Activated CD4-positive, alpha-beta T cell treated with anti-CD3 and anti-CD28 coated beads for 36 hours (primary cell): ENCODE measurements around the gene MUC3A. TPM values are rescaled to one million over a fixed set of nuclear protein-coding genes. Genes with fewer than 3 reads are reported as not detected.
"Not testable (repeated sequence)": the region's sequence is repeated elsewhere in the genome, so short reads cannot be mapped to it uniquely, and the experiment has no call there.

Experiments
- ATAC-seq: fragments of 200-7000 bp; cut with Tn5 transposase; one replicate; pipeline ENCODE4 v1.10.0; 2021; ENCODE audit warnings: mild to moderate bottlenecking, moderate library complexity
- CTCF ChIA-PET: fragments of 350-600 bp; sonication (Branson Sonifier 250); formaldehyde crosslinking; loops from one replicate; lab custom pipeline; 2021; ENCODE audit warnings: antibody characterized with exemption; lab: Charles Lee
- POLR2A ChIA-PET: fragments of 350-600 bp; sonication (Branson Sonifier 250); formaldehyde crosslinking; loops from one replicate; lab custom pipeline; 2021; ENCODE audit warnings: antibody characterized with exemption, inconsistent platforms; lab: Charles Lee
- DNase-seq: peaks from one replicate; pipeline ENCODE4 v3.0.0-alpha.2; 2020
- H3K27ac Mint-ChIP-seq: one replicate; pipeline ENCODE4 v1.8.0; 2021; ENCODE audit warnings: mixed read lengths
- H3K27me3 Mint-ChIP-seq: one replicate; pipeline ENCODE4 v1.8.0; 2021; ENCODE audit warnings: mixed read lengths
- H3K36me3 Mint-ChIP-seq: one replicate; pipeline ENCODE4 v1.8.0; 2021; ENCODE audit warnings: low read depth, mixed read lengths
- H3K4me1 Mint-ChIP-seq: one replicate; pipeline ENCODE4 v1.8.0; 2021; ENCODE audit warnings: mixed read lengths
- H3K4me3 Mint-ChIP-seq: one replicate; pipeline ENCODE4 v1.8.0; 2021; ENCODE audit warnings: mild to moderate bottlenecking, moderate library complexity, mixed read lengths
- H3K9me3 Mint-ChIP-seq: one replicate; pipeline ENCODE4 v1.8.0; 2021; ENCODE audit warnings: low read depth, mixed read lengths
- intact Hi-C, 2 experiments: fragments of 100-400 bp; cut with DNase I in 1 of 2; cut with micrococcal nuclease in 1 of 2; formaldehyde crosslinking; loops; one replicate each; pipeline versions ENCODE4 v1.14.2 to v1.15.1; 2022 to 2024; cut with DNase I, micrococcal nuclease
- total RNA-seq, 2 experiments: library from RNA; stranded (reverse); gene quantifications; one replicate each; pipeline ENCODE4 v1.2.3, GENCODE V29; 2021

Gene MUC3A
- total RNA-seq, 2 experiments from 2014 or later: not detected

DNA sequence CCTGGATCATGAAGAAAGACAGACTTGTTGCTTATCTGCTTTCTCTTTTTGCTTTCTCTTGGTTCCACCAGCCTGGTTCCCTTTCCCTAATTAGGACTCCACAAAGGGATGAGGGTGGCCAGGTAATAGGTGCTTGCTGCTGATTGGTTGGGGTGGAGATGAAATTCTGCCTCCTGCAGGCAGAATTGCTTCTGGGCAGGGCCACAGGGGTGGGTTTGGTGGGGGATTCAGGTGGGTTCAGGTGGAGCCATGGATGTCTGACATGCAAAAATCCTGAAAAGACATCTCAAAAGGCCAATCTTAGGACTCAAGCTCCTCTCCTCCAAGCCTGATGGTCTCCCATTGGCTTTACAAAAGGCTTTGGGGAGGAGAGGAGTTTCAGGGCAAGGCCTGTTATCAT lies 28.3 kb upstream of the MUC3A start:
- Mint-ChIP-seq H3K36me3 (no peaks in the 10 kb centered on the region), H3K27me3 (peaks cover 27% of the 10 kb centered on the region), H3K4me1 (no peaks in the 10 kb centered on the region), H3K27ac (no peak overlapping the region), H3K4me3 (no peak overlapping the region), H3K9me3 (no peaks in the 10 kb centered on the region)
- DNase-seq (no peak), ATAC-seq (no peak)
- CTCF ChIA-PET: no interaction called here
- intact Hi-C loops: no loop called here
- POLR2A ChIA-PET: no interaction called here

DNA sequence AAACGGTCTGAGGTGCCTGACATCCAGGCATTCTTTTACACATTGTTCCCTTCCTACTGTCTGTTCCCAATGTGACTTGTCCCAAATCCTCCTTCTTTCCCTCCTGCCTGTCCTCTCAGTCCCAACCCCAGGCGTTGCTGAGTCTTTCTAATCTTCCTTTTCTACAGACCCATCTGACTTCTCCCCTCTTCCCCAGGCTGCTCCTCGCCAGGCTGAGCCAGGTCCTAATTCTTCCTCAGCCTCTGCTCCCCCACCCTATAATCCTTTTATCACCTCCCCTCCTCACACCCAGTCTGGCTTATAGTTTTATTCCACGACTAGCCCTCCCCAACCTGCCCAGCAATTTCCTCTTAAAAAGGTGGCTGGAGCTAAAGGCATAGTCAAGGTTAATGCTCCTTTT lies 25.7 kb upstream of the MUC3A start:
- H3K9me3 Mint-ChIP-seq, DNase-seq, POLR2A ChIA-PET, H3K36me3 Mint-ChIP-seq, intact Hi-C loops, ATAC-seq, CTCF ChIA-PET, H3K4me1 Mint-ChIP-seq, H3K4me3 Mint-ChIP-seq, H3K27ac Mint-ChIP-seq: not testable (repeated sequence)
- peaks cover 23% of the 10 kb centered on the region for H3K27me3 Mint-ChIP-seq

DNA sequence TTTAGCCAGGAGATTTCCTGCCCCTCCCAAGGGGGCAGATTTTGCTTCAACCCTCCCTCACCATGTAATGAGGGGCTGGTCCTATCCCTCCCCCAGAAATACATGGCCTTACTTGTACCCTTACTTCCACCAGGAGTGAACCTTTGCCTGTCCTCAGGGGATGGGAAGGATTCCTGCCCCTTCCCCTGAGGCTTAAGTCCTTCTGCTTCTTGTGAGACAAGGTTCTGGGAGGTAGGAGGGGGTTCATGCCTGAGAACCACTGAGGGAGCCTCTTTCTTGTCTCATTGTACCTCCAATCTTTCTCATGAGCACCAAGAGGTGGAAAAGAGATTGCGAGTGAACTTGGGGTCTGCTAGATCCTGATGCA lies 19.5 kb upstream of the MUC3A start:
- no peaks in the 10 kb centered on the region for H3K4me1 Mint-ChIP-seq
- POLR2A ChIA-PET: no interaction called here
- no peak overlapping the region for H3K27ac Mint-ChIP-seq
- DNase-seq (no peak), ATAC-seq (no peak)
- no peaks in the 10 kb centered on the region for H3K36me3 Mint-ChIP-seq
- no peak overlapping the region for H3K4me3 Mint-ChIP-seq
- intact Hi-C loops: no loop called here
- H3K27me3 Mint-ChIP-seq: peaks cover 8% of the 10 kb centered on the region
- CTCF ChIA-PET: no interaction called here
- H3K9me3 Mint-ChIP-seq: peaks cover 5% of the 10 kb centered on the region

DNA sequence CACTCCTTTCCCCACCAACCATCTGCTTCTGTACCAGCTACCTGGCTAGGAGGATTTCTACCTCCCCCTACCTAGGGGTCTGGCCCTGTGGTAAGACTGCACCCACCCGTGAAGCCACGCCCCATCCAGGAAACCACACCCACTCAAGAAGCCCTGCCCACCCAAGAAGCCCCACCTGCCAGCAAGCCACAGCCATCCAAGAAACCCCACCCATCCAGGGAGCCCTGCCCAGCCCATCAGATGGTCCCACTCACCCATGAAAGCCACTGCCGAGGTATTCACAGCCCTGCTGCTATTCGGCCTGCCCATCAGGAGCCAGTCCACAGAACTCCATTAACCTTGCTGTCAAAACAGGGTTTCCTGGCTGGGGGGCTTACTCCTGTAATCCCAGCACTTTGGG lies 15.6 kb upstream of the MUC3A start:
- POLR2A ChIA-PET: no interaction called here

DNA sequence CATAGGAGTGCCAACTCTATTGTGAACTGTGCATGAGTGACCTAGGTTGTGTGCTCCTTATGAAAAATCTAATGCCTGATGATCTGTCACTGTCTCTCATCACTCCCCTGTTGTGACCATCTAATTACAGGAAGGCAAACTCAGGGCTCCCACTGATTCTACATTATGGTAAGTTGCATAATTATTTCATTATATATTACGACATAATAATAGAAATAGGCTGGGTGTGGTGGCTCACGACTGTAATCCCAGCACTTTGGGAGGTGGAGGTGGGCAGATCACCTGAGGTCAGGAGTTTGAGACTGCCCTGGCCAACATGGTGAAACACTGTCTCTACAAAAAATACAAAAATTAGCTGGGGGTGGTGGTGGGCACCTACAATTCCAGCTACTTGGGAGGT lies 14.0 kb upstream of the MUC3A start:
- H3K9me3 Mint-ChIP-seq, H3K36me3 Mint-ChIP-seq, CTCF ChIA-PET, H3K4me3 Mint-ChIP-seq, H3K27ac Mint-ChIP-seq, intact Hi-C loops, DNase-seq, ATAC-seq, POLR2A ChIA-PET, H3K4me1 Mint-ChIP-seq: not testable (repeated sequence)
- H3K27me3 Mint-ChIP-seq: peaks cover 10% of the 10 kb centered on the region

More for the DNA sequence above, 15.6 kb upstream of the MUC3A start:
- no peak for ATAC-seq
- H3K4me1 Mint-ChIP-seq: no peaks in the 10 kb centered on the region
- CTCF ChIA-PET: no interaction called here
- intact Hi-C loops: no loop called here
- H3K9me3 Mint-ChIP-seq: peaks cover 5% of the 10 kb centered on the region
- H3K36me3 Mint-ChIP-seq: no peaks in the 10 kb centered on the region
- no peak for DNase-seq
- H3K27me3 Mint-ChIP-seq: peaks cover 10% of the 10 kb centered on the region
- no peak overlapping the region for H3K27ac Mint-ChIP-seq
- no peak overlapping the region for H3K4me3 Mint-ChIP-seq

DNA sequence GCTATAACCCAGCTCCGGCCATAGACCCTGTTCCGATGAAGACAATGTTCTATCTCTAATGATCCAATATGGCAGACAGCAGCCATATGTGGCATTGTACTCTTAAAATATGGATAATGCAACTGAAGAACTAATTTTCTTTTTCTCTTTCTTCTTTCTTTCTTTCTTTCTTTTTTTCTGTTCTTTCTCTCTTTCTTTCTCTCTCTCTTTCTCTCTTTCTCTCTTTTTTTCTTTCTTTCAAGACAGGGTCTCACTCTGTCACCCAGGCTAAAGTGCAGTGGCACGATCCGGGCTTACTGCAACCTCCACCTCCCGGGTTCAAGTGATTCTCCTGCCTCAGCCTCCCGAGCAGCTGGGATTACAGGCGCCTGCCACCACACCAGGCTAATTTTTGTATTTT lies 13.2 kb upstream of the MUC3A start:
- H3K27me3 Mint-ChIP-seq, H3K9me3 Mint-ChIP-seq, ATAC-seq, intact Hi-C loops, POLR2A ChIA-PET, H3K4me3 Mint-ChIP-seq, CTCF ChIA-PET, H3K27ac Mint-ChIP-seq, H3K4me1 Mint-ChIP-seq, H3K36me3 Mint-ChIP-seq, DNase-seq: not testable (repeated sequence)

DNA sequence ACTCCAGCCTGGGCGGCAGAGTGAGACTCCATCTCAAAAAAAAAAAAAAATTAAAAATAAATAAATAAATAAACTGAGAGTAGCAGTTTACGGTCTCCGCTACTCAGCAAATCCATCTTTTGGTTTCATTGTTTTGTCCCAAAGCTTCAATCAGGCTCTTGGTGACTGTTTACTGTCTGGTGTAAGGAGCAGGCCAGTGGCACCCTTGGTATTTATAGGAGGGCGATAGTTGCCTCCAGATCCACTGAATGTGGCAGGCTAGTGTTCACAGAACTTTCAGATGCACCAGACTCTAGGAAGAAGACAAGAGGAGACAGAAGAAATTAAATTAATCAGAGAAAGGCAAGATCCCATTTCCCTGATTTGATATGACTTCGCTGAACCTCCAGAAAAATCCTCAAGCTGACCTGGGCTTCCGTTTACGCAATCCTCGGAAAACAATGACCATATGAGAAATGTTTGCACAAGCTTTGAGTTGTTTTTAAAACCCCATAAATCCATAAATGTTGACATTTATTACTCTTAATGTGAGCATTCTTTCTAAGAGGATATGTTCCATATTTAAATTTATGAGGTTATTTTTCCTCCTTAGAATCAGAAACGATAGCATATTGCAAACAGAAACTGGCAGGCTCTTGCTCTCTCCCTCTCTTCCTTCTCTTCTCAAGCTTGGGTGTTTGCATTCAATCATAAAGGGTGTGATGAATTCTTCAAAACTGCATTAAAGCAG lies 7.1 kb upstream of the MUC3A start:
- peaks cover 12% of the 10 kb centered on the region for H3K27me3 Mint-ChIP-seq
- ChIA-PET POLR2A (no interaction called here), CTCF (no interaction called here)
- intact Hi-C loops: no loop called here
- peaks cover 3% of the 10 kb centered on the region for H3K9me3 Mint-ChIP-seq
- H3K27ac Mint-ChIP-seq: no peak overlapping the region
- H3K36me3 Mint-ChIP-seq: no peaks in the 10 kb centered on the region
- no peaks in the 10 kb centered on the region for H3K4me1 Mint-ChIP-seq
- no peak for DNase-seq
- no peak for ATAC-seq
- H3K4me3 Mint-ChIP-seq: no peak overlapping the region

DNA sequence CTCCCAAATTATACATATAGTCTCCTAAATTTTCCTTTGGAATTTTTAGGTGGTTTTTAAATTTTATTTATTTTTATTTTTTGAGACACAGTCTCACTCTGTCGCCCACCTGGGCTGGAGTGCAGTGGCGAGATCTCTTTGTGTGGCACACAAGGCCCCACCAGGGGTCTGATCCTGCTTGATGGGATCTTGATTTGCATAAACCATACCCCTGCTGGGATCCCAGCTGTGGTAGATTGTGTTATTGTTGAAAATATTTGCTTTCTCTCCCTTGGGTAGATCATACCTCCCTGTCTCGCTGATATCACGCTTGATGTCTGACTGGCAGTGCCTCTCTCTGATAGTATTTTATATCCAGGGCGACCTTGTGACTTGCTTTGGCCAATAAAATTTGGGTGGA lies 5.6 kb upstream of the MUC3A start:
- H3K9me3 Mint-ChIP-seq: peaks cover 3% of the 10 kb centered on the region
- H3K4me3 Mint-ChIP-seq: no peak overlapping the region
- ChIA-PET CTCF (interaction anchor here (0.6 kb wide), 2 partner anchors 161 to 1108 kb away, joined by 3 read pairs; no protein-coding TSS in a partner anchor), POLR2A (no interaction called here)
- peaks cover 10% of the 10 kb centered on the region for H3K27me3 Mint-ChIP-seq
- no peak overlapping the region for H3K27ac Mint-ChIP-seq
- H3K36me3 Mint-ChIP-seq: no peaks in the 10 kb centered on the region
- DNase-seq (no peak), ATAC-seq (no peak)
- intact Hi-C loops: no loop called here
- H3K4me1 Mint-ChIP-seq: no peaks in the 10 kb centered on the region

DNA sequence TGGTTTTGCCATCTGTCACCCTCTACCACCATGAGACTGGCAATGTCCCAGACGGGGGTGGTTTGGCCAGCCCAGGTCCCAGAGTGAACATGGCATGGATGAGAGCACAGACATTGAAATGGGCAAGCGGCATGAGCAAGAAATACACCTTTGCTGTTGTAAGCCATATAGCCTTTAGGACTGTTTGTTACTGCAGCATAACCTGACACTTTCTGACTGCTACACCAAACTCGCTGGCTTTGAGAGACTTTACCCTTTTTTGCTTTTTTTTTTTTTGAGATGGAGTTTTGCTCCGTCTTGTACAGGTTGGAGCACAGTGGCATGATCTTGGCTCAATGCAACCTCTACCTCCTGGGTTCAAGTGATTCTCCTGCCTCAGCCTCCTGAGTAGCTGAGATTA lies 5.2 kb upstream of the MUC3A start:
- no peak overlapping the region for H3K27ac Mint-ChIP-seq
- H3K9me3 Mint-ChIP-seq: peaks cover 3% of the 10 kb centered on the region
- intact Hi-C loops: no loop called here
- no peaks in the 10 kb centered on the region for H3K36me3 Mint-ChIP-seq
- CTCF ChIA-PET: interaction anchor here (0.6 kb wide), 1 partner anchor 161 kb away, joined by 3 read pairs; no protein-coding TSS in a partner anchor
- H3K27me3 Mint-ChIP-seq: peaks cover 12% of the 10 kb centered on the region
- POLR2A ChIA-PET: no interaction called here
- no peak overlapping the region for H3K4me3 Mint-ChIP-seq
- no peaks in the 10 kb centered on the region for H3K4me1 Mint-ChIP-seq
- DNase-seq (no peak), ATAC-seq (no peak)

DNA sequence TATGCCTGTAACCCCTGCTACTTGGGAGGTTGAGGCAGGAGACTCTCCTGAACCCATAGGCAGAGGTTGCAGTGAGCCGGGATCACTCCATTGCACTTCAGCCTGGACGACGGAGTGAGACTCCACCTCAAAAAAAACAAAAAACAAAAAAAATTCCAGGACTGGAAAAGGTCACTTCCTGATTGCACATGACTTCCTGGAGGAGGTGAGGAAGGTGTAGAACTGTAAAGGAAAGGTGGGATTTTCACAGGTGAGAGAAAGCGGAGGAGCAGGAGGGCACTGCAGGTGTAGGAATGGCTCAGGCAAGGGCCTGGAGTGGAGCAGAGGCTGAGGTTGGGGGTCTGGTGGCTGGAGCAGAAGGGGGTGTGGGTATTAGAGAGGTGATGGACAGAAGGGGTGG lies 3.2 kb upstream of the MUC3A start:
- no peaks in the 10 kb centered on the region for H3K4me1 Mint-ChIP-seq
- intact Hi-C loops: no loop called here
- H3K36me3 Mint-ChIP-seq: no peaks in the 10 kb centered on the region
- no peak overlapping the region for H3K27ac Mint-ChIP-seq
- H3K9me3 Mint-ChIP-seq: no peaks in the 10 kb centered on the region
- DNase-seq: no peak
- peaks cover 22% of the 10 kb centered on the region for H3K27me3 Mint-ChIP-seq
- no peak overlapping the region for H3K4me3 Mint-ChIP-seq
- ATAC-seq: no peak
- ChIA-PET CTCF (no interaction called here), POLR2A (no interaction called here)

DNA sequence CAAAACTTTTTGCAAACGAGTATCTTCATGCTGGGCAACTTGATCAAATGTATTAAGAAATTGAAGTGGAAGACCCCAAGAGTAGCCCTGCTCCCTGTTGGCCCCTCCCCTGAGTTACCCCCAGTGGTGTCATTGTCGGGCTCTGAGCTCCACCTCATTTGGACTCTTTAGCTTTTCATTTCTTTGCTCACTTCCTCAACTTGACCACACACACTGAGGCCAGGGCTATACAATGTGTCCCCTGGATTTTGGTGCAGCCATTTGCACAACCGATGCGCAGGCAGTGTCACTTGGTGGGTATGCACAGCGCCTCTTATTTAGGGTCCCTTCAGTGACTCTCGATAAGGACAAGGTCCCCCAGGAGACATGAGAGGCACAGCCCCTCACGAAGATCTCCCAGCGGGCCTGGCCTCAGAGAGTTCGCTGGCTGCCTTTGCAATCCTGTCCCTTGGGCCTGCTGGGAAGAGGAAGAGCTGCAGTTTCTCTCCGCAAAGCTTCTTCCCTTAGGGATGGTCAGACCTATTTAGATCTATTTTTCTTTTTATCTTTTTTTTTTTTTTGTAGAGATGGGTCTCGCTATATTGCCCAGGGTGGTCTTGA lies 2.5 kb upstream of the MUC3A start:
- Mint-ChIP-seq H3K36me3 (no peaks in the 10 kb centered on the region), H3K4me1 (no peaks in the 10 kb centered on the region), H3K9me3 (no peaks in the 10 kb centered on the region), H3K4me3 (no peak overlapping the region), H3K27me3 (peaks cover 22% of the 10 kb centered on the region), H3K27ac (no peak overlapping the region)
- no peak for DNase-seq
- ChIA-PET CTCF (no interaction called here), POLR2A (no interaction called here)
- intact Hi-C loops: no loop called here
- ATAC-seq: no peak

DNA sequence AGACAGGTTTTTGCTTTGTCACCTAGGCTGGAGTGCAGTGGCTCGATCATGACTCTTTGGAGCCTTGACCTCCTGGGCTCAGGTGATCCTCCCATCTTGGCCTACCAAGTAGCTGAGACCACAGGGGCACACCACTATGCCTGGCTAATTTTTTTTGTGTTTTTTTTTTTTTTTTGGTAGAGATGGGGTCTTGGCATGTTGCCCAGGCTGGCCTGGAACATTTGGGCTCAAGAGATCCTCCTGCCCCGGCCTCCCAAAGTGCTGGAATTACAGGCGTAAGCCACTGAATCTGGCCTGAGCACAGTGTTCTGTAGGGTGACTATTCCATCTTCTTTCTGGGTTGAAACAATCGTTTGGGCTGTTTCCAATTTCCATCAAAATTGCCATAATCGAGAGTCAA lies 1.5 kb upstream of the MUC3A start:
- Mint-ChIP-seq H3K4me3 (no peak overlapping the region), H3K9me3 (no peaks in the 10 kb centered on the region), H3K4me1 (no peaks in the 10 kb centered on the region), H3K27me3 (peaks cover 21% of the 10 kb centered on the region), H3K36me3 (no peaks in the 10 kb centered on the region), H3K27ac (no peak overlapping the region)
- no peak for ATAC-seq
- POLR2A ChIA-PET: no interaction called here
- CTCF ChIA-PET: interaction anchor here (0.6 kb wide), 1 partner anchor 224 kb away, joined by 5 read pairs; no protein-coding TSS in a partner anchor
- intact Hi-C loops: no loop called here
- no peak for DNase-seq
